Stimulated activated CD8-positive, alpha-beta memory T cell treated with anti-CD3 and anti-CD28 coated beads, Interleukin-12 subunit alpha, Interleukin-12 subunit beta, amount 100 ng/mL, for 4 hours (primary cell): ENCODE measurements around the gene CDK8.

Experiments used
- DNase-seq: peaks from one replicate; pipeline ENCODE4 v3.0.0-alpha.2; 2020; ENCODE audit warnings: low read depth

The CDK8 gene

GRCh38 chr13:26445092-26445491, 191.2 kb downstream of the CDK8 start:
- no peak for DNase-seq

GRCh38 chr13:26446751-26447150, 192.8 kb downstream of the CDK8 start:
- no peak for DNase-seq

GRCh38 chr13:26448032-26448431, 194.1 kb downstream of the CDK8 start:
- no peak for DNase-seq

GRCh38 chr13:26449063-26449848, 195.3 kb downstream of the CDK8 start:
- no peak for DNase-seq
